Fibroblast of pulmonary artery (primary cell): ENCODE results near the gene PTPRO.

Experiments
- DNase-seq: peaks from one replicate; pipeline ENCODE4 v3.0.0-alpha.2; 2010; ENCODE audit warnings: low read depth
- H3K4me3 ChIP-seq: replicated peaks from 2 replicates; pipeline ENCODE4 v1.5.1; 2011; ENCODE audit warnings: low read depth, mild to moderate bottlenecking, control low read depth, low read length, moderate library complexity
- CTCF ChIP-seq: IDR thresholded peaks from 2 replicates; pipeline ENCODE4 v1.5.1; 2011; ENCODE audit warnings: mild to moderate bottlenecking, control low read depth, low read length, inconsistent platforms; ENCODE audit errors: missing control alignments

Gene PTPRO

GRCh38 chr12:15497671-15498292 is 175.5 kb downstream of the PTPRO start:
- no peak for DNase-seq
- no peak for TF ChIP-seq CTCF
- no peak overlapping the region for H3K4me3 ChIP-seq

- DNase-seq, result no peak
- TF ChIP-seq CTCF, result no peak
- H3K4me3 ChIP-seq, result no peak overlapping the region
Measured at GRCh38 chr12:15502211-15502610, 179.9 kb downstream of the PTPRO start.

- no peak for TF ChIP-seq CTCF
- no peak for DNase-seq
- no peak overlapping the region for H3K4me3 ChIP-seq
Measured at GRCh38 chr12:15505616-15506015, 183.3 kb downstream of the PTPRO start.

- no peak overlapping the region for H3K4me3 ChIP-seq
- TF ChIP-seq CTCF, result no peak
- no peak for DNase-seq
Measured at GRCh38 chr12:15515010-15515409, 192.7 kb downstream of the PTPRO start.

GRCh38 chr12:15520083-15520482 is 197.8 kb downstream of the PTPRO start:
- no peak for TF ChIP-seq CTCF
- DNase-seq, result no peak
- H3K4me3 ChIP-seq, result no peak overlapping the region

GRCh38 chr12:15520844-15521243 is 198.5 kb downstream of the PTPRO start:
- DNase-seq, result no peak
- TF ChIP-seq CTCF, result no peak
- H3K4me3 ChIP-seq, result no peak overlapping the region

GRCh38 chr12:15522574-15523187 is 200.4 kb downstream of the PTPRO start:
- DNase-seq, result peak; percentile 73
- peak; percentile 62 for TF ChIP-seq CTCF
- no peak overlapping the region for H3K4me3 ChIP-seq
